DMS 273 (cell line): Measurements from ENCODE around the gene MOB3A.
A peak's percentile ranks its signal among the peaks of the same experiment; 100 is the strongest.

ENCODE experiments used
- DNase-seq: peaks from one replicate; lab custom pipeline; 2025; ENCODE audit not compliant: unreplicated experiment; lab: John Stamatoyannopoulos, UW

MOB3A gene

DNA sequence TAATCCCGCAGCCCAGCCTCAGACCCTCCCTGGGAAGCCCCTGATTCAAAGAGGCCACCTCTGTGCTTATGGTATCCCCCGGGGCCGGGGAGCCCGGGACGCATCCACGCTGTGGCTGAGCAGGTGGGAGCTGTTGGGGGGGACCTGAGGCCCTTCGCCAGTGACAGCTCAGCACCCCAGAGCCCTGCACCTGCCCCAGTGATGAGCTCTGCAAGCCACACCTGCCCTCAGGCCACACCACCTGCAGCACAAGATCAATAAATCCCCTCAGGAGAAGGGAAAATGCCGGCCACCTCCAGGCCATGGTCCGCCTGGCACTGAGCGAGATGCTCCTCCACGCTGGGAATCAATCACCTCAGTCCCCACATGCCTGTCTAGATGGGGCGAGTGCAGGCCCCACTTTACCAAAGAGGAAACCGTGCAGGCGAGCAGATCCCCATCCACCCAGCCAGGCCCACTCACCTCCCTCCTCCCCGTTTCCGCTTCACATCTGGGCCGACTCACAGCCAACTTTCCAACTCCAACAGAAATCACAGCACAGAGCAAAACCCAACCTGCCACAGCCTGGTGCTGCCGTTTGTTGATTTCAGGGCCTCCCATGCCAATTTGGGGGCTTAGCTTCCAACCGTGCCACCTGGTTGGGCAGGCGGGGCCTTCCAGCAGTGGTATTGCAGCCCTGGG is 12.8 kb downstream of the MOB3A start:
- DNase-seq = no peak

GRCh38 chr19:2081873-2082810 is 14.0 kb downstream of the MOB3A start:
- DNase-seq = no peak

DNA sequence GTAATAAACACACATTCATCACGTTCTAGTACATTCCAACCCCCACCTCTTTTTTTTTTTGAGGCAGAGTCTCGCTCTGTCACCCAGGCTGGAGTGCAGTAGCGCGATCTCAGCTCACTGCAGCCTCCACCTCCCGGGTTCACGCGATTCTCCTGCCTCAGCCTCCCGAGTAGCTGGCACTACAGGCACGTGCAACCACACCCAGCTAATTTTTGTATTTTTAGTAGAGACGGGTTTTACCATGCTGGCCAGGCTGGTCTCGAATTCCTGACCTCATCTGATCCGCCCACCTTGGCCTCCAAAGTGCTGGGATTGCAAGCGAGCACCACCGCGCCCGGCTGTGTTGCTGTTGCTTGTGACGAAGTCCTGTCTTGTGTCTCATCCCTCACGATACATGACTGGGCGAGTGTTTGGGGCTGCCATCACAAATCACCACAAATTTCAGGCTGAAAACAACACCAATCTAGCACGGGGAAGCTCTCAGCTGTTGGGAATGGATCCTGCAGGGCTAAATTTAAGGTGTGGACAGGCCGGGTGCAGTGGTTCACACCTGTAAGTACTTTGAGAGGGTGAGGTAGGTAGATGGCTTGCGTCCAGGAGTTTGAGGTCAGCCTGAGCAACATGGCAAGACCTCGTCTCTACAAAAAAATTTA is 15.7 kb downstream of the MOB3A start:
- DNase-seq = no peak

DNA sequence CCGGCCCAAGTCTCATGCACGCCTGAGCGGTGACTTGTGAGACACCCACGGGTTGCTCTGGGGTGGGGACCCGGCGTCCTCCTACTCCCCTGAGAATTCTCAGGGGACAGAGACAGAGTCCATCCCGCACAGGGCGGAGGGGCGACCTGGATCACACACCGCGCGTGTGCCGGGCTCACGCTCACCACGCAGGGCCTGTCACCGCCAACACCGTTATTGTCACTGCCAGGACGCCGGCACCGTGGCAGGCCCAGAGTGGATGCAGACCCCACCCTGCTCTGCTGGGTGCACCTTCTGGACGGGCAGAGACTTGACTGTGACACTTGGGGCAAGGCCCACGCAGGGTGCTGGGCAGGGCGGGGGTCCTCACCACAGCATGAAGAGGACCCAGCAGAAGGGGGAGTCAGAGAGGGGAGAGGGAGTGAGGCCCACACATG is 16.2 kb downstream of the MOB3A start:
- DNase-seq = no peak

DNA sequence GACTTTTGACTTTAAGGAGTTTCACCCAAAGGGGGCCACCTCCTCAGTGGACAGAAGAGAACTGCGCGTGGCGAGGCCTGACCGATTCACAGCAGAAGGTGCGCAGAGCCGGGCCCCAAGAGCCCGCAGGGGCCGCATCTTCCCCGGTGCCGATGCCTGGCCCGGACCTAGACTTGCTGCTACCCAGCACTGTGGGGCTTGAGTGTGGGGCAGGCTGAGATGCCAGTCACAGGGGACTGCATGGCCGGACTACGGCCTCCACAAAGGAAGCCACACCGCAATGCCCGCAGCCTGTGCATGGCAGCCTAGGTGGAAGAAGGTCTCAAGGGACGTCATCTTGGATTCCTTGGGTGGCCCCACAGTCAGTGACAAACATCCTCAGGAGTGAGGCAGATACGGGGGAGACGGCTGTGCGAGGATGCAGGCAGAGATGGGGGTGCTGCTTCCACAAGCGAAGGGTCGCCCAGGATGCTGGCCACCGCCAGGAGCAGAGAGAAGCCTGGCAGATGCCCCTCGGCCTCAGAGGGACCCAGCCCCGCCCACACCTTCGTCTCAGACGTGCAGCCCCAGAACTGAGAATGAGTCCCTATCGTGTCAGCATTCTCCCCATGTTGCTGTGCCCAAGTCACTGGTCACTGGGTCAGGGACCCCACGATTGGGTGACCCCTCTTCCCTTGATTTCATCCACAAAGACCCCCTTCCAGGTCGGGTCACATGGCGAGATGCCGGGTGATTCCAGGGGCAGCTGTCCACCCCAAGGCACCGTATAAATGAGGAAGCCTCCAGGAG is 16.9 kb downstream of the MOB3A start:
- DNase-seq = no peak

DNA sequence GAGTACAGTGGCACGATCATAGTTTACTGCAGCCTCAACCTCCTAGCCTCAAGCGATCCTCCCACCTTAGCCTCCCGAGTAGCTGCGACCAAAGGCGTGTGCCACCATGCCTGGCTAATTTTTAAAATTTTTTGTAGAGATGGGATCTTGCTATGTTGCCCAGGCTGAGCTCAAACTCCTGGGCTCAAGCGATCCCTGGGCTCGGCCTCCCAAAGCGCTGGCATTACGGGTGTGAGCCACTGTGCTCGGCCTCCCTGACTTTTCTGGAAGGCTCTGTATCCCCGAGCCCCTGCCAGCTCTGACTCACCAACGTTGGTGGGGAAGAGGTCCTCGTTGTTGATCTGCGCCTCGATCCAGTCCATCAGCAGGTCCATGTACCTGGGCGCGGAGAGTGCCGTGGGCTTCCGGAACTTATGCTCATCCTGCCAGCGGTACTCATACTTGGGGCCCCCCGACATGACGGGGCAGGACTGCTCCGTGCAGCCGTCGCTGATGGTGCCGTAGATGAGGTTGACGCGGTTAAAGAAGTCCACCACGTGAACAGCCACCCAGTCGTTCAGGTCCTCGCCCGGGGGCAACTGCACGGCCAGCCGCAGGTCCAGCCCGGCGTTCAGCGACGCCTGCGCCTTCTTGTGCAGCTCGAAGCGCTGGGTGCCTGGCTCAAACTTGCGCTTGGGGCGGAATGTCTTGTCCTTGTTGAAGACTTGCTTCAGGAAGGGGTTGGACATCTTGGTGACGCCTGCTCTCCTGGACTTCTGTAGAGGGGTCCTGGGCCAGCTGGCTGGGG is 18.1 kb downstream of the MOB3A start:
- DNase-seq = no peak

GRCh38 chr19:2077398-2077797 is 18.7 kb downstream of the MOB3A start:
- no peak for DNase-seq

- no peak for DNase-seq
These were observed 19.6 kb downstream of the MOB3A start for GRCh38 chr19:2076526-2076944.

DNA sequence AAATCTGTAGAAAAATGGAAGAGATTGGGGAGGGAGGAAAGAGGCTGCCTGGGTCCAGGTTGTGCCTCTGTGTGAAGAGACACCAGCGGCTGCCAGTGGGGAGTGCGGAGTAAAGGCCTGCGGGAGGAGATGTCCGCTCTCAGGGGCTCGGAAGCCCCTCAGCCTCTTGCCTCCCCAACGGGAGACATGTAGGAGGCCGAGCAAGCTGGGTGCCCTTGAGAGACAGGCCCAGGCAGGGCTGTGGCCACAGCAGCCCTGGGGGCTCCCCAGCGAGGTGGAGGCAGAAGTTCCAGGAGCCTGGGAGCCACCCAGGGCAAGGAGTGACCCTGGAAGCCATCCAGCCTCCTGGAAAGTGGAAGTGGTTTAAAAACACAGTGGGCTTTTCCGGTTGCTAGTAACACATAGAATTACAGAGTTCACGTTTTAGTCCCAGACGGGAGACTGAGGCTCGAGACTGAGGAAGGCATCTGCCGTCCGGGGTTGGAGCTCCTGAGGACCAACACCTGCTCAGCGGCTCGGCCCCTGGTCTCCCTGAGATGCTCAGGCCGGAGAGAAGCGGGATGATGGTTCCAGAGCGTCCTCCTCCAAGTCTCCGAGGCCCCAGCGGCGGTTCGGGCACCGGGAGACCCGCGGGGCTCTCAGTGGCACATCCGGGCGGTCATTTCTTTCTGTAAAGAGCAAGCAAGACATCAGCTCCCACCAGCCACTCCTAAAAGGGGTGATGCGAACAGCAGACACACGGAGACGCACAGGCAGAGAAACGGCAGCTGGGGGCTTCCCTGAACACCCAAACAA is 23.2 kb downstream of the MOB3A start:
- DNase-seq = no peak

GRCh38 chr19:2070986-2071673 is 25.0 kb downstream of the MOB3A start:
- DNase-seq = no peak

DNA sequence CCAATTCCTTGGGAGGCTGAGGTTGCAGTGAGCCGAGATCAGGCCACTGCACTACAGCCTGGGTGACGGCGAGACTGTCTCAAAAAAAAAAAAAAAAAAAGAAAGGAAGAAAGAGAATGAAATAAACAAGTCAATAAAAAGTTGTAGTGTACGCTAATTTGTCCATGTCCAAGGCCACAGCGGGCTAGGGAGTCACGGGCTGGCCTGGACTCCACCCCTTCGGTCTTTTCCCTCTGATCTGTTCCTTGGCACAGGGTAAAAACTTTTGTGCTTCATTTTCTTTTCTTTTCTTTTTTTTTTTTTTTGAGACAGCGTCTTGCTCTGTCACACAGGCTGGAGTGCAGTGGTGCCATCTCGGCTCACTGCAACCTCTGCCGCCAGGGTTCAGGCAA is 25.7 kb downstream of the MOB3A start:
- no peak for DNase-seq

- peak; percentile 87 for DNase-seq
These were observed 31.2 kb downstream of the MOB3A start for GRCh38 chr19:2064788-2065524.

- peak; percentile 59 for DNase-seq
These were observed 31.7 kb downstream of the MOB3A start for GRCh38 chr19:2064395-2064787.

DNA sequence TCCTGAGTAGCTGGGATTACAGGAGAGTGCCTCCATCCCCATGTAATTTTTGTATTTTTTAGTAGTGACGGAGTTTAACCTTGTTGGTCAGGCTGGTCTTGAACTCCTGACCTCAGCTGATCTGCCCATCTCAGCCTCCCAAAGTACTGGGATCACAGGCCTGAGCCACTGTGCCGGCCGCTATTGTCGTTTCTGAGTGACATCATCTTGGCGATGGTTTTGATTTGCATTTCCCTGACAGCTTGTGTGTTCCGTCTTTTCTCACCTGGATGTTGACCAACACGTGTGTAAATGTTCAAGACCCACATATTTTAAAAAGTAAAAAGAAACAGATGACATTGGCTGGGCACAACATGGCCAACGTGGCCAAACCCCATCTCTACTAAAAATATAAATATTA is 32.3 kb downstream of the MOB3A start:
- DNase-seq = no peak

DNA sequence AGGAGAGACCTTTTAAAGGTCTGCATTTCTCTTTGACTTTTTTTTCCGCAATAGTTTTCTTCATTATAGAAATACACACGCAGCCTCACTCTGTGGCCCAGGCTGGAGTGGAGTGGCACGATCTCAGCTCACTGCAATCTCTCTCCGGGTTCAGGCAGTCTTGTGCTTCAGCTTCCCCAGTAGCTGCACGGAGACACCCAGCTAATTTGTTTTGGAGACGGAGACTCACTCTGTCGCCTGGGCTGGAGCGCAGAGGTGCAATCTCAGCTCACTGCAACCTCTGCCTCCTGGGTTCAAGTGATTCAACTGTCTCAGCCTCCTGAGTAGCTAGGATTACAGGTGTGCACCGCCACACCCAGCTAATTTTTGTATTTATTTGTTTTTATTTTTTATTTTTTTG is 33.4 kb downstream of the MOB3A start:
- no peak for DNase-seq

DNA sequence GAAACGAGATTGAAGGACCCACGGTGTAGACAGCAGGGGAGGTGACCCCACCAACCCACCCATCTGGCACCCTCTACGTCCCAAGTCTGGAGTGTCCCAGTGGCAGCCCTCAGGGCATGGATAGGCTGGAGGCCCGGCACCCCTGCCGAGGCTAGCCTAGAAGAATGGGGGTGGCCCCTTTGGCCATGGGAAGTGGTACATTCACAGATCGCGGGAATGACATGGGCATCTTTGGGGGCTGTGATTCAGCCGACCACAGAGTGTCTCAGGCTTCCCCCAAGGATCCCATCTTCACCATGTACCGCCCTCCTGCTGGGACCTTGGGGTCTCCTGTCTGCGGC is 33.8 kb downstream of the MOB3A start:
- no peak for DNase-seq

- DNase-seq = peak; percentile 100
These were observed 34.4 kb downstream of the MOB3A start for GRCh38 chr19:2061495-2062388.
